IMR-90 (cell line): ENCODE measurements around the gene SRGAP3. TPM values are rescaled to one million over a fixed set of nuclear protein-coding genes. Genes with fewer than 3 reads are reported as not detected.

ENCODE experiments used
- ATAC-seq: fragments of 200-7000 bp; cut with Tn5 transposase; 2 replicates; pipeline ENCODE4 v1.9.1; 2020; ENCODE audit warnings: low read depth, mild to moderate bottlenecking, moderate library complexity
- BruUV-seq: library from RNA; stranded (reverse); fragments of 400-500 nt; replicated peaks from 2 replicates; lab custom pipeline; 2021; lab: Mats Ljungman, UMichigan
- CTCF ChIA-PET: fragments of 300-600 bp; formaldehyde crosslinking; extraction: SDS; loops from one replicate; lab custom pipeline; 2021; ENCODE audit warnings: antibody characterized with exemption; lab: Yijun Ruan, JAX
- POLR2A ChIA-PET: fragments of 300-600 bp; sonication (Branson Sonifier 250); formaldehyde crosslinking; loops from one replicate; lab custom pipeline; 2022; ENCODE audit warnings: antibody characterized with exemption; ENCODE audit not compliant: unreplicated experiment; lab: Charles Lee
- DNase-seq: peaks from one replicate; pipeline ENCODE4 v3.0.0; 2013
- H2AFZ ChIP-seq: replicated peaks from 2 replicates; pipeline ENCODE3; 2013; ENCODE audit warnings: low read length, mild to moderate bottlenecking; ENCODE audit not compliant: poor library complexity
- H2AK5ac ChIP-seq: 2 replicates; pipeline ENCODE4 v1.6.1; 2013; ENCODE audit warnings: low read depth, low read length, inconsistent platforms
- H2AK9ac ChIP-seq: replicated peaks from 2 replicates; pipeline ENCODE3; 2013; ENCODE audit warnings: mild to moderate bottlenecking, low read depth, low read length, moderate library complexity; ENCODE audit not compliant: poor library complexity
- H2BK120ac ChIP-seq: 2 replicates; pipeline ENCODE4 v1.6.1; 2013; ENCODE audit warnings: low read depth, low read length, inconsistent platforms
- H2BK15ac ChIP-seq: 3 replicates; pipeline ENCODE4 v1.6.1; 2013; ENCODE audit warnings: low read depth, low read length, inconsistent platforms
- H2BK20ac ChIP-seq: 2 replicates; pipeline ENCODE4 v1.6.1; 2013; ENCODE audit warnings: low read depth, mild to moderate bottlenecking, inconsistent platforms, low read length, moderate library complexity
- H2BK5ac ChIP-seq: 2 replicates; pipeline ENCODE4 v1.6.1; 2013; ENCODE audit warnings: mild to moderate bottlenecking, low read depth, low read length, inconsistent platforms; ENCODE audit not compliant: poor library complexity, severe bottlenecking
- H3K14ac ChIP-seq: replicated peaks from 2 replicates; pipeline ENCODE4 v1.6.1; 2013; ENCODE audit warnings: low read depth, low read length, inconsistent platforms
- H3K18ac ChIP-seq: 2 replicates; pipeline ENCODE4 v1.6.1; 2013; ENCODE audit warnings: low read depth, low read length, control low read depth
- H3K23ac ChIP-seq: 2 replicates; pipeline ENCODE4 v1.6.1; 2013; ENCODE audit warnings: low read depth, low read length, inconsistent platforms
- H3K27ac ChIP-seq: 2 replicates; pipeline ENCODE4 v1.5.1; 2013; ENCODE audit warnings: mild to moderate bottlenecking, control low read depth, low read length; ENCODE audit not compliant: insufficient read depth
- H3K27me3 ChIP-seq: 2 replicates; pipeline ENCODE4 v1.6.1; 2013; ENCODE audit warnings: low read length; ENCODE audit not compliant: control insufficient read depth, insufficient read depth
- H3K36me3 ChIP-seq: 2 replicates; pipeline ENCODE4 v1.6.1; 2013; ENCODE audit warnings: low read length, mixed read lengths; ENCODE audit not compliant: control insufficient read depth, insufficient read depth
- H3K4ac ChIP-seq: 2 replicates; pipeline ENCODE4 v1.6.1; 2013; ENCODE audit warnings: low read depth, low read length, inconsistent platforms
- H3K4me1 ChIP-seq: 2 replicates; pipeline ENCODE4 v1.6.1; 2013; ENCODE audit warnings: low read length, mixed read lengths; ENCODE audit not compliant: control insufficient read depth, insufficient read depth
- H3K4me2 ChIP-seq: 2 replicates; pipeline ENCODE4 v1.6.1; 2013; ENCODE audit warnings: low read depth, mild to moderate bottlenecking, control low read depth, low read length, moderate library complexity
- H3K4me3 ChIP-seq: 2 replicates; pipeline ENCODE4 v1.5.1; 2013; ENCODE audit warnings: low read depth, mild to moderate bottlenecking, control low read depth, low read length, moderate library complexity; ENCODE audit not compliant: insufficient read depth
- H3K56ac ChIP-seq: 2 replicates; pipeline ENCODE4 v1.6.1; 2013; ENCODE audit warnings: low read length, inconsistent platforms; ENCODE audit not compliant: insufficient read depth; ENCODE audit errors: extremely low read depth
- H3K79me1 ChIP-seq, 2 experiments: 2 replicates each; pipeline ENCODE4 v1.6.1; 2013; ENCODE audit warnings: low read length in 2 of 2, inconsistent platforms in 1 of 2, low read depth in 1 of 2
- H3K9ac ChIP-seq: 2 replicates; pipeline ENCODE4 v1.6.1; 2013; ENCODE audit warnings: low read depth, low read length, control low read depth
- H3K9me1 ChIP-seq: 2 replicates; pipeline ENCODE4 v1.6.1; 2013; ENCODE audit warnings: low read length, inconsistent platforms; ENCODE audit not compliant: insufficient read depth
- H3K9me3 ChIP-seq: 2 replicates; pipeline ENCODE4 v1.6.1; 2013; ENCODE audit warnings: low read length; ENCODE audit not compliant: control insufficient read depth, insufficient read depth
- H4K20me1 ChIP-seq: 2 replicates; pipeline ENCODE4 v1.6.1; 2013; ENCODE audit warnings: low read length, inconsistent platforms; ENCODE audit not compliant: insufficient read depth
- H4K5ac ChIP-seq: 2 replicates; pipeline ENCODE4 v1.6.1; 2013; ENCODE audit warnings: mild to moderate bottlenecking, low read depth, low read length, control low read depth
- H4K8ac ChIP-seq, 2 experiments: 2 replicates each; pipeline ENCODE4 v1.6.1; 2013; ENCODE audit warnings: low read depth in 2 of 2, low read length in 2 of 2, control low read depth in 1 of 2, inconsistent platforms in 1 of 2
- H4K91ac ChIP-seq: 2 replicates; pipeline ENCODE4 v1.6.1; 2013; ENCODE audit warnings: low read depth, low read length, inconsistent platforms; ENCODE audit not compliant: insufficient read depth
- RCOR1 ChIP-seq: IDR thresholded peaks from 2 replicates; pipeline ENCODE4 v1.6.1; 2012; ENCODE audit warnings: mild to moderate bottlenecking, low read length, improper control_type of control experiment; ENCODE audit not compliant: insufficient replicate concordance
- WGBS, 2 experiments: methylation state at CpG; one replicate each; pipeline versions ENCODE4 v1.1.5 to v1.1.7; 2013; ENCODE audit warnings: missing lambda C conversion rate in 2 of 2; ENCODE audit not compliant: insufficient read length in 1 of 2; ENCODE audit errors: extremely low coverage in 2 of 2; 5-methylcytosine and 5-hydroxymethylcytosine counted together
- dilution Hi-C: fragments of 300-500 bp; cut with HindIII; formaldehyde crosslinking; loops from one replicate; pipeline ENCODE4 v1.14.3; 2018; ENCODE audit warnings: low sequenced_read_pairs; ENCODE audit not compliant: unreplicated experiment
- in situ Hi-C: fragments of 300-500 bp; cut with MboI; formaldehyde crosslinking; loops from 3 replicates; pipeline ENCODE4 v1.14.3; 2019; ENCODE audit warnings: low sequenced_read_pairs, inconsistent platforms, mixed read lengths
- intact Hi-C: fragments of 100-400 bp; cut with micrococcal nuclease; formaldehyde crosslinking; loops from 2 replicates; pipeline ENCODE4 v1.10.0; 2022
- polyA plus RNA-seq, 3 experiments: library from polyadenylated mRNA; depleted of rRNA; stranded (reverse); fragments of >200 nt; gene quantifications; 2 replicates each; pipeline ENCODE4 v1.2.3, GENCODE V29; 2012; ENCODE audit warnings: low replicate concordance in 1 of 3
- total RNA-seq: library from RNA; depleted of rRNA; stranded (reverse); fragments of >200 nt; gene quantifications from 2 replicates; pipeline ENCODE4 v1.2.3, GENCODE V29; 2012
- TF ChIP-seq, protein P1 (sequence below): conservative IDR thresholded peaks from 2 replicates; pipeline ENCODE4 v1.5.1; 2012; ENCODE audit warnings: mild to moderate bottlenecking, low read depth, low read length, improper control_type of control experiment
- TF ChIP-seq, protein P2 (sequence below): fragments of 150-350 bp; IDR thresholded peaks from 2 replicates; pipeline ENCODE4 v1.6.1; 2016; ENCODE audit warnings: low read depth, mild to moderate bottlenecking, low read length, moderate library complexity, borderline replicate concordance

SRGAP3 gene
- total and polyA plus RNA-seq, 2 of the 4 experiments (the other 2 are of a cell fraction): 0.68 to 1.4 TPM

DNA sequence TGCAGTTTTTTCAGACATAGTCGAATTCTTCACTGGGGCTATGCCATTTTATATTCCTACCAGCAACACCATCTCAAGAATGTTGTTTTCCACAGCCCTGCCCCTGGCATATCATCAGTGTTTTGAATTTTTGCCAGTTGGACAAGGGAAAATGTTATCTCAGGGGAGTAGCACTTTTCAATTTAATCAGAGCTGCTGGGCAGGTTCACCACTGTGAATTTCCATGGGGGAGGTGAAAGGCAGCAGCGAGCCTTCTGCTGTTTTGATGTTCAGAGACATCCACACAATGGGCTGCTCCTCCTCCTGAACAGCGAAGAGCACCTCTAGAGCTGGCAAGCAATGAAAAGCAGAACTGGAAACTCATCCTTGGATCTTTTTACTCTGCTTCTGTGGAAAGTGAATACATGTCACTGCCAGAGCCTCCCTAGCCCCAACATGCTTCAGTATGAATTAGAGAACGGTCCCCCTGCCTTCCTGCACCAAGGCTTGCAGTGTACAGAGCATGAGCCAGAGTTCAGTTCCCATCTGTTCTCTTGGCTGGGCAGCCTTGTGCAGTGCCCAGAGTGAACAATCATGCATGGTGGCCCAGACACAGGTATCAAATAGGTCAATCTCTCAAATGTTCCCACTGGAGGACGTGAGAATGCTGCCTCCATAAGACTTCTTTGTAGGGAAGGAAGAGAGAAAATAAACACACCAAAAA lies 230.0 kb downstream of the SRGAP3 start:
- H3K4ac ChIP-seq: no peak overlapping the region
- H3K4me3 ChIP-seq: no peak overlapping the region
- no peak overlapping the region for H4K5ac ChIP-seq
- no peak overlapping the region for H2AK5ac ChIP-seq
- TF ChIP-seq, protein P1, sequence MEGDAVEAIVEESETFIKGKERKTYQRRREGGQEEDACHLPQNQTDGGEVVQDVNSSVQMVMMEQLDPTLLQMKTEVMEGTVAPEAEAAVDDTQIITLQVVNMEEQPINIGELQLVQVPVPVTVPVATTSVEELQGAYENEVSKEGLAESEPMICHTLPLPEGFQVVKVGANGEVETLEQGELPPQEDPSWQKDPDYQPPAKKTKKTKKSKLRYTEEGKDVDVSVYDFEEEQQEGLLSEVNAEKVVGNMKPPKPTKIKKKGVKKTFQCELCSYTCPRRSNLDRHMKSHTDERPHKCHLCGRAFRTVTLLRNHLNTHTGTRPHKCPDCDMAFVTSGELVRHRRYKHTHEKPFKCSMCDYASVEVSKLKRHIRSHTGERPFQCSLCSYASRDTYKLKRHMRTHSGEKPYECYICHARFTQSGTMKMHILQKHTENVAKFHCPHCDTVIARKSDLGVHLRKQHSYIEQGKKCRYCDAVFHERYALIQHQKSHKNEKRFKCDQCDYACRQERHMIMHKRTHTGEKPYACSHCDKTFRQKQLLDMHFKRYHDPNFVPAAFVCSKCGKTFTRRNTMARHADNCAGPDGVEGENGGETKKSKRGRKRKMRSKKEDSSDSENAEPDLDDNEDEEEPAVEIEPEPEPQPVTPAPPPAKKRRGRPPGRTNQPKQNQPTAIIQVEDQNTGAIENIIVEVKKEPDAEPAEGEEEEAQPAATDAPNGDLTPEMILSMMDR: no peak
- TF ChIP-seq, protein P2, sequence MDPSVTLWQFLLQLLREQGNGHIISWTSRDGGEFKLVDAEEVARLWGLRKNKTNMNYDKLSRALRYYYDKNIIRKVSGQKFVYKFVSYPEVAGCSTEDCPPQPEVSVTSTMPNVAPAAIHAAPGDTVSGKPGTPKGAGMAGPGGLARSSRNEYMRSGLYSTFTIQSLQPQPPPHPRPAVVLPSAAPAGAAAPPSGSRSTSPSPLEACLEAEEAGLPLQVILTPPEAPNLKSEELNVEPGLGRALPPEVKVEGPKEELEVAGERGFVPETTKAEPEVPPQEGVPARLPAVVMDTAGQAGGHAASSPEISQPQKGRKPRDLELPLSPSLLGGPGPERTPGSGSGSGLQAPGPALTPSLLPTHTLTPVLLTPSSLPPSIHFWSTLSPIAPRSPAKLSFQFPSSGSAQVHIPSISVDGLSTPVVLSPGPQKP: no peak
- TF ChIP-seq RCOR1: no peak
- no peak overlapping the region for H2AFZ ChIP-seq
- H3K4me2 ChIP-seq: no peak overlapping the region
- H3K79me1 ChIP-seq: no peaks in the 10 kb centered on the region
- intact Hi-C loops (no loop called here), in situ Hi-C loops (no loop called here), dilution Hi-C loops (no loop called here)
- H3K14ac ChIP-seq: no peak overlapping the region
- no peak overlapping the region for H2BK5ac ChIP-seq
- H3K18ac ChIP-seq: no peak overlapping the region
- H2BK20ac ChIP-seq: no peak overlapping the region
- H2BK120ac ChIP-seq: no peak overlapping the region
- BruUV-seq: no TSS peak
- H4K20me1 ChIP-seq: no peaks in the 10 kb centered on the region
- H3K27me3 ChIP-seq: no peaks in the 10 kb centered on the region; the same call in 1 of the 2 replicates
- H3K36me3 ChIP-seq: no peaks in the 10 kb centered on the region
- H3K9me1 ChIP-seq: no peaks in the 10 kb centered on the region
- WGBS, 2 experiments: 100% methylated on average over 1 of the region's 5 CpGs; no CpG with 5 or more reads in 1 of the 2 experiments
- no peak overlapping the region for H3K56ac ChIP-seq
- no peak overlapping the region for H4K91ac ChIP-seq
- H3K23ac ChIP-seq: no peak overlapping the region
- ATAC-seq (no peak), DNase-seq (no peak)
- ChIA-PET POLR2A (no interaction called here), CTCF (no interaction called here)
- H2BK15ac ChIP-seq: no peak overlapping the region
- no peak overlapping the region for H3K9ac ChIP-seq
- no peak overlapping the region for H2AK9ac ChIP-seq
- H3K27ac ChIP-seq: no peak overlapping the region
- H3K4me1 ChIP-seq: no peaks in the 10 kb centered on the region
- H3K9me3 ChIP-seq: no peaks in the 10 kb centered on the region
- H4K8ac ChIP-seq: no peak overlapping the region
